Smooth muscle cell (in vitro differentiated cells): ENCODE results near the gene SYMPK. TPM values are rescaled to one million over a fixed set of nuclear protein-coding genes. Genes with fewer than 3 reads are reported as not detected.

Experiments
- DNase-seq: peaks from one replicate; lab custom pipeline; 2025; ENCODE audit not compliant: unreplicated experiment; lab: John Stamatoyannopoulos, UW
- H2AFZ ChIP-seq: fragments of 200-600 bp; sonication (generic); 2 replicates; pipeline ENCODE4 v1.6.0; 2016; ENCODE audit warnings: antibody characterized with exemption, low read depth, mild to moderate bottlenecking
- H3F3A ChIP-seq: fragments of 200-600 bp; sonication (generic); 2 replicates; pipeline ENCODE4 v1.6.0; 2017; ENCODE audit warnings: antibody characterized with exemption, low read depth
- H3K27ac ChIP-seq: fragments of 200-600 bp; sonication (generic); 2 replicates; pipeline ENCODE4 v1.5.1; 2016; ENCODE audit warnings: low read depth, mild to moderate bottlenecking
- H3K27me3 ChIP-seq: fragments of 200-600 bp; sonication (generic); 2 replicates; pipeline ENCODE4 v1.6.1; 2016; ENCODE audit warnings: low read depth, mild to moderate bottlenecking
- H3K36me3 ChIP-seq: fragments of 200-600 bp; sonication (generic); 2 replicates; pipeline ENCODE4 v1.5.1; 2016; ENCODE audit warnings: low read depth
- H3K4me1 ChIP-seq: fragments of 200-600 bp; sonication (generic); 2 replicates; pipeline ENCODE4 v1.5.1; 2016; ENCODE audit warnings: low read depth
- H3K4me2 ChIP-seq: fragments of 200-600 bp; sonication (generic); 2 replicates; pipeline ENCODE4 v1.6.0; 2016; ENCODE audit warnings: mild to moderate bottlenecking
- H3K4me3 ChIP-seq: fragments of 200-600 bp; sonication (generic); 2 replicates; pipeline ENCODE4 v1.5.1; 2016; ENCODE audit warnings: mild to moderate bottlenecking
- H3K79me2 ChIP-seq: fragments of 200-600 bp; sonication (generic); 2 replicates; pipeline ENCODE4 v1.6.0; 2016; ENCODE audit warnings: low read depth, mild to moderate bottlenecking
- H3K9ac ChIP-seq: fragments of 200-600 bp; sonication (generic); 2 replicates; pipeline ENCODE4 v1.6.0; 2016; ENCODE audit warnings: low read depth
- H3K9me3 ChIP-seq: fragments of 200-600 bp; sonication (generic); replicated peaks from 2 replicates; pipeline ENCODE4 v1.5.1; 2016; ENCODE audit warnings: low read depth
- H4K20me1 ChIP-seq: fragments of 200-600 bp; sonication (generic); 2 replicates; pipeline ENCODE4 v1.6.0; 2016; ENCODE audit warnings: low read depth
- WGBS: methylation state at CpG from one replicate; pipeline ENCODE4 v1.1.7; 2016; ENCODE audit warnings: low lambda C conversion rate; 5-methylcytosine and 5-hydroxymethylcytosine counted together
- polyA plus RNA-seq: library from polyadenylated mRNA; unstranded; fragments of >200 nt; fragmentation: Nextera tagmentation; extraction: Ambion mirVana; gene quantifications from 2 replicates; pipeline ENCODE4 v1.2.1, GENCODE V29; 2016
- total RNA-seq: library from RNA; depleted of rRNA; stranded (reverse); fragments of >200 nt; gene quantifications from 2 replicates; pipeline ENCODE4 v1.2.3, GENCODE V29; 2014
- TF ChIP-seq, protein P1 (sequence below): fragments of 200-600 bp; sonication (generic); IDR thresholded peaks from 2 replicates; pipeline ENCODE4 v1.5.1; 2017; ENCODE audit warnings: borderline replicate concordance, mild to moderate bottlenecking, antibody characterized with exemption; ENCODE audit not compliant: insufficient read depth, poor library complexity, severe bottlenecking

SYMPK gene
- total and polyA plus RNA-seq, 2 experiments from 2014 or later, result 28.6 to 30.9 TPM

DNA sequence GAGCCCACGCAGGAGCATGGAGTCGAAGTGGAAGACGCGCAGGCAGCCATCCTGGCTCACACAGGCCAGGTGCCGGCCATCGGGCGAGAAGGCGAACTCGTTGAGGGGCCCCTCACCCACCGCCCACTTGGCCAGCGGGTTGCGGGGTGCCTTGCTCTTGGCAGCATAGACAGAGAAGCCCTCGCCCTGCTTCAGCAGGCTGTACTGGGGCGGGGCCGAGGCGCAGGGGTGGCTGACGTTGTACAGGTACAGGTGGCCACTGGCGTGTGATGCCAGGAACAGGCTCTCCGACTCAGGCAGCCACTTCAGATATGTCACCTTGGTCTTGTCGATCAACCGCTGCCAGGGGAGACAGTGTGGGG lies 76.4 kb downstream of the SYMPK start:
- Histone ChIP-seq H3K27me3 (no peaks in the 10 kb centered on the region), H4K20me1 (peaks cover 49% of the 10 kb centered on the region), H3K79me2 (peaks cover 60% of the 10 kb centered on the region), H3K4me2 (no peak overlapping the region), H3K9ac (no peak overlapping the region), H3K4me1 (peaks cover 27% of the 10 kb centered on the region), H2AFZ (no peak overlapping the region), H3K27ac (no peak overlapping the region), H3K36me3 (no peaks in the 10 kb centered on the region), H3K4me3 (no peak overlapping the region), H3K9me3 (no peaks in the 10 kb centered on the region), H3F3A (peaks cover 15% of the 10 kb centered on the region)
- no peak for DNase-seq
- 98% methylated on average over 21 of the region's 21 CpGs for WGBS
- TF ChIP-seq, protein P1, sequence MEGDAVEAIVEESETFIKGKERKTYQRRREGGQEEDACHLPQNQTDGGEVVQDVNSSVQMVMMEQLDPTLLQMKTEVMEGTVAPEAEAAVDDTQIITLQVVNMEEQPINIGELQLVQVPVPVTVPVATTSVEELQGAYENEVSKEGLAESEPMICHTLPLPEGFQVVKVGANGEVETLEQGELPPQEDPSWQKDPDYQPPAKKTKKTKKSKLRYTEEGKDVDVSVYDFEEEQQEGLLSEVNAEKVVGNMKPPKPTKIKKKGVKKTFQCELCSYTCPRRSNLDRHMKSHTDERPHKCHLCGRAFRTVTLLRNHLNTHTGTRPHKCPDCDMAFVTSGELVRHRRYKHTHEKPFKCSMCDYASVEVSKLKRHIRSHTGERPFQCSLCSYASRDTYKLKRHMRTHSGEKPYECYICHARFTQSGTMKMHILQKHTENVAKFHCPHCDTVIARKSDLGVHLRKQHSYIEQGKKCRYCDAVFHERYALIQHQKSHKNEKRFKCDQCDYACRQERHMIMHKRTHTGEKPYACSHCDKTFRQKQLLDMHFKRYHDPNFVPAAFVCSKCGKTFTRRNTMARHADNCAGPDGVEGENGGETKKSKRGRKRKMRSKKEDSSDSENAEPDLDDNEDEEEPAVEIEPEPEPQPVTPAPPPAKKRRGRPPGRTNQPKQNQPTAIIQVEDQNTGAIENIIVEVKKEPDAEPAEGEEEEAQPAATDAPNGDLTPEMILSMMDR, result no peak

- Histone ChIP-seq H3K9ac (no peak overlapping the region), H3K36me3 (no peaks in the 10 kb centered on the region), H2AFZ (no peak overlapping the region), H3K27ac (no peak overlapping the region), H3K79me2 (peaks cover 55% of the 10 kb centered on the region), H3K4me2 (no peak overlapping the region), H3K4me1 (peaks cover 24% of the 10 kb centered on the region), H3K9me3 (no peaks in the 10 kb centered on the region), H3F3A (peaks cover 15% of the 10 kb centered on the region), H4K20me1 (peaks cover 49% of the 10 kb centered on the region), H3K27me3 (no peaks in the 10 kb centered on the region), H3K4me3 (no peak overlapping the region)
- TF ChIP-seq, protein P1, result no peak
- 98% methylated on average over 43 of the region's 57 CpGs for WGBS
- no peak for DNase-seq
Observed at GRCh38 chr19:45785781-45786532, 77.0 kb downstream of the SYMPK start.

DNA sequence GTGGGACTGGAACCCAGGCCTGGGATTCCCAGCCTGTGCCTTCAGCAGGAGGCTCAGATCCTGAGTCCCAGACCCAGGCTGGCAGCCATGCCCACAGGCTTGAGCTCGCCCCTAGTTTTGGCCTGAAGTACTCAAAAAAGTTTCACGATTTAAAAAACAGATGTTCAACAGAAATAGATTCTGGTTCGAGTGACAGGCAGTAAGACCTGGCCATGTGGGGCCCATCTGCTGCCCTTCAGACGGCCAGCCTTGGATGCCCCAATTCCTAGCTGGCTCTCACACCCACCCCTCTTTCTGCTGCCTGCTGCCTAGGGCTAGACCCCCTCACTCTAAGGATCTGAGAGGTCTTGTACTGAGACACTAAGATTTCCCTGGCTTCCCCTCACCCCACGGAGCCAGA lies 77.8 kb downstream of the SYMPK start:
- Histone ChIP-seq H3K36me3 (no peaks in the 10 kb centered on the region), H2AFZ (no peak overlapping the region), H3K79me2 (peaks cover 49% of the 10 kb centered on the region), H3K4me1 (peaks cover 24% of the 10 kb centered on the region), H3K27ac (peak overlapping the region; percentile 93), H3K4me3 (no peak overlapping the region), H4K20me1 (peaks cover 56% of the 10 kb centered on the region), H3K27me3 (no peaks in the 10 kb centered on the region), H3K9me3 (no peaks in the 10 kb centered on the region), H3K4me2 (no peak overlapping the region), H3K9ac (no peak overlapping the region), H3F3A (peaks cover 15% of the 10 kb centered on the region)
- TF ChIP-seq, protein P1, result no peak
- WGBS, result 91% methylated on average over 5 of the region's 5 CpGs
- no peak for DNase-seq

GRCh38 chr19:45784096-45784495 lies 78.9 kb downstream of the SYMPK start:
- no peak overlapping the region for H3K9ac ChIP-seq
- H3K27ac ChIP-seq, result peak overlapping the region; percentile 93

More at GRCh38 chr19:45784096-45784495, 78.9 kb downstream of the SYMPK start:
- peak overlapping the region; percentile 88 for H3K4me2 ChIP-seq
- H3K36me3 ChIP-seq, result no peaks in the 10 kb centered on the region
- H4K20me1 ChIP-seq, result peaks cover 57% of the 10 kb centered on the region
- no peak overlapping the region for H2AFZ ChIP-seq
- no peak overlapping the region for H3K4me3 ChIP-seq
- H3K9me3 ChIP-seq, result no peaks in the 10 kb centered on the region
- no peaks in the 10 kb centered on the region for H3K27me3 ChIP-seq
- H3F3A ChIP-seq, result peaks cover 15% of the 10 kb centered on the region
- TF ChIP-seq, protein P1, result no peak
- WGBS, result 96% methylated on average over 2 of the region's 4 CpGs
- H3K4me1 ChIP-seq, result peaks cover 24% of the 10 kb centered on the region
- DNase-seq, result no peak
- H3K79me2 ChIP-seq, result peaks cover 42% of the 10 kb centered on the region
